GM19467 (cell line): ENCODE measurements around the gene TTC38.

Experiments used
- ATAC-seq: cut with Tn5 transposase; IDR thresholded peaks from one replicate; pipeline ENCODE4 v1.9.1; 2021; ENCODE audit warnings: mild to moderate bottlenecking, moderate library complexity; ENCODE audit not compliant: unreplicated experiment

TTC38 gene

GRCh38 chr22:46327691-46328465, 60.1 kb downstream of the TTC38 start:
- ATAC-seq = no peak

- ATAC-seq = no peak
These were observed 61.0 kb downstream of the TTC38 start for GRCh38 chr22:46328797-46329196.

GRCh38 chr22:46329616-46330015, 61.8 kb downstream of the TTC38 start:
- ATAC-seq = no peak

- no peak for ATAC-seq
These were observed 62.6 kb downstream of the TTC38 start for GRCh38 chr22:46330426-46330825.

DNA sequence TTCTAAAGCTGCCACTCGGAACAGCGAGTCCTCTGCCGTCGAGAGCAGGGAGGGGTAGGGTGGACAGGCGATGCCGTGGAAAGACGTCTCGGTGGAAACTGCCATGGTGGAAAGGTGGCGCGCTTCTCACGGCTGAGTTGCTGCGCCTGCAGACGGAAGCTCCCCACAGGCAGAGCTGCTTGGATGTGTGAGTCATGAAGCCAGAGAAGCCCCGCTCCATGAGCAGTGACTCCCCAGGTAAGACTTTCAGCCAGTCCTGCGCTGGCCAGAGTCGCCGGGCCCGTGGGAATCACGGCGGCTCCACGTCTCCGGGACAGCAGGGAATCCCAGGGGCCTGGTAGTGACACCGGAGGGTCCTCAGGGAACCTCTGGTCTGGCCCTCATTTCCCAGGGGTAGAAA, 63.7 kb downstream of the TTC38 start:
- no peak for ATAC-seq

DNA sequence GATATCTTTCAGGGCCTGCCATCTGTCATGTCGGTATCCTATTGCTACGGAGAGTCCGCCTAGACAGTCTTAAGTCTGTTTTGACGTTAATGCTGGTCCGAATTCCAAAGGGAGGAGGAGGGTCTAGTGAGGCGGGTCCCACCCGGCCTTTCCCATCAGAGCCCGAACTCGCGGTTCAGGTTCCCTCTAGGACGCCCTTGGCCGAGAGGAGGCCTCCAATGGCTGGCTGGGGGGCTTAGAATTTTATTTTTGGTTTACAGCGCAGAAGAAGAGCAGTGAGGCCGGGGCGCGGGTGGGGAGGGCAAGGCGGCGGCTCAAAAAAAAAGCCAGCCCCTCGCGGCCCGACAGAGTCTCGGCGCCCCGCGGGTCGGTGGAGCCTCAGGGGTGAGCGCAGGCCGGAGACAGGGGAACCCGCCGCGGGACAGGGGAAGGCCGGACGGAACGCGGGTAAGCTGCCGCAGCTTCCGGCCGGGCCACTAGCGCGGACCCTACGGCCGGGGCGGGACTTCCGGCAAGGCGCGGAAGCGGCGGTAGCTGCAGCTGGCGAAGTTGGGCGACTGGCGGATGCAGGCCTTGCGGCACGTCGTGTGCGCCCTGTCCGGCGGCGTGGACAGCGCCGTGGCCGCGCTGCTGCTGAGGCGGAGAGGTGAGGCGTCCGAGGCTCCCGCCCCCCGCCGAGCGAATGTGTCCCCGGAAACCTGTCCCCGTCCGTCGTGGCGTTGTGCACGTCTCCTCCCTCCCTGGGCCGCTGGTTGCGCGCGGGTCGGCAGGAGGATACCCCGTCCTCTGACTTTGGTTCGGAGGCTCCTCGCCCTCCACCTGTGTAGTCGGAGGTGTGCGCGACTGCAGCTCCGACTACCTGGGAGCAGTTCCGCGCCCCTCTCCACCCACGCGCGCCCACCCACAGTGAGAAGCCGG, 67.7 kb downstream of the TTC38 start, which contains the start of gene TRMU:
Gene TRMU (plus strand): TSS at position 514 of the 918 bp plus-strand sequence. CDS start 51 bp downstream, at position 565.
- ATAC-seq = peak; percentile 79

- ATAC-seq = no peak
These were observed 68.6 kb downstream of the TTC38 start for GRCh38 chr22:46336119-46337078.

DNA sequence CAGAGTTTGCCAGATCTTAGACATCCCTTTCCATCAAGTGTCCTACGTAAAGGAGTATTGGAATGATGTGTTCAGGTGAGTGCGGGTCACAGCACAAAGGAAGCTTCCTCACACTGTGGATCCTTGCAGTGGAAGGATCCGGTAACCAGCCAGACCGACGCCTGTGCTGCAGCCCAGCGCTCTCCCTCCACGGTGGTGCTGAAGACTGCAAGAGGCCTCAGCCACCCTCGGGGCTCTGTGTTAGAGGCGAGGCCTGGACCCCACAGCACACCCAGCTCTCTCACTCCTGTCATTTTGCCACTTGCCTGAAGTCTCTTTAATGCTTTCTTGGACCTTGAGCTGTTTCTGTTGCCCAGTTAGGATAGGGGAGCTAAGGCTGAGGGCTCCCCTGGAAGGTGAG, 70.1 kb downstream of the TTC38 start:
- ATAC-seq = no peak

GRCh38 chr22:46338636-46339035, 70.8 kb downstream of the TTC38 start:
- ATAC-seq = no peak

- ATAC-seq = no peak
These were observed 72.1 kb downstream of the TTC38 start for GRCh38 chr22:46339956-46340355.

DNA sequence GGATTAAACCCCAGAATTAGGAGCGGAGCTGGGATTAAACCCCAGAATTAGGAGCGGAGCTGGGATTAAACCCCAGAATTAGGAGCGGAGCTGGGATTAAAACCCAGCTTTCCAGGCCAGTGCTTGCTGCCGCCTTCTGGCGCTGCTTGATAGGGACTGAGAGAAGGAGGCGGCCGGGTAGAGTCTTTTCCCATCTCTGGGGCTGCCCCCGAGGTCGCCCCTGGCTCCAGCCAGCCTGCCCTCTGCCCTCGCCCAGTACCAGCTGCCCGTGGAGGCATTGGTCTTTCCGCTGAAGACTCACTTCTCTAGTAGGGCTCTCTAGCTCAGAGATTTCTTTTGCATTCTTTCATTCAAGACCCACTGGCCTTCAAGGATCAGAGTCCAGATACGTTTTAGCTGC, 72.9 kb downstream of the TTC38 start:
- ATAC-seq = no peak
